ENCODE measurements around the gene VAX1. TPM values are rescaled to one million over a fixed set of nuclear protein-coding genes. Genes with fewer than 3 reads are reported as not detected.

Gene VAX1
- total and polyA plus RNA-seq, 9 of the 15 experiments (the other 6 are each of a cell fraction or from before 2014, with no cell fraction given), result not detected

DNA sequence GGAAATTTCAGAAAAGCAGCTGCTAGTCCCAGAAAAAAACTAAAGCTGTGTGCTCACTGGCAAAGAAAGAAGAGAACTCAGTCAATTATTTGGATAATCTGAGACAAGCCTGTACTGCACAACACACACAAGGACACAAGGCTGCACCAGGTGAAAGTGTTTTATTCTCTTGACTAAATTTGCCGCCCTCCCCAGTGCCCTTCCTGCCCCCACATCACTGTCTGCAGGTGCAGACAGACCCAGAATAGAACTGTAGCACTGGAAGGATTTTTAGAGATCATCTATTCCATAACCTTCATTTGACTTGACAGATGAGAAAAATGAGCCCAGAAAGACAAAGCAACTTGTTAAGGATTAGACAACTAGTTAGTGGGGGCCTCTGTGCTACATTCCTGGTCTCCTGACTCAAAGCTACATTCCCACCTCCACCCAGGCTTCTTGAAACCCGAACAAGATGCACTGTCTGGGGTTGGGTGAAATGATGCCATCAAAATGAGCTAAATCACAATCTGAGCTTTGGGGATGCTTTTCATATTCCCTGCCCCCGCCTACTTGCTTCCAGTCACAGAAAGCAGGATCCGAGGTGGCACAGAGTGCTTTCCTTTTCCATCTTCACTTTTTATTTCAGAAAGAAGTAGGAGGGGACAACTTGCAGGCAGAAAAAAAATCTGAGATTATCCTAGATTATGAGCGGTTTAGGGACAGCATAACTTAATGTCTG lies 5.2 kb upstream of the VAX1 start (continued):
- TF ChIP-seq FOXP1 (CRISPR knock-in tag; IDR thresholded peaks at IDR 0.05), result no peak

- peaks cover 0 to 18% of the 10 kb centered on the region in 2 experiments; a peak in 2 of 5 replicates for H3K4me1 ChIP-seq (replicated peaks in 1 of 2; ENCODE audit: control insufficient read depth in 2 of 2, insufficient read depth in 2 of 2, low read length in 2 of 2)
- in situ Hi-C loops (cut with MboI), result no loop called here
- no peak for DNase-seq (ENCODE audit: extremely low read depth in 1 of 4, low spot score in 3 of 4)
- no peak for FAIRE-seq
- H2AFZ ChIP-seq (ENCODE audit: low read depth, low read length), result no peak overlapping the region
- 40% methylated on average over 1 of the region's 23 CpGs for WGBS (ENCODE audit: insufficient coverage, low coverage, missing lambda C conversion rate)
- CTCF ChIA-PET (ENCODE audit: low intra/inter-chr PET ratio), result no interaction called here
- H3K9me3 ChIP-seq (replicated peaks; ENCODE audit: control insufficient read depth, insufficient read depth, low read depth, low read length), result no peaks in the 10 kb centered on the region
- no peak overlapping the region for H3K4me3 ChIP-seq
- no peak for ATAC-seq
- H3K9ac ChIP-seq (ENCODE audit: insufficient read depth in 1 of 2, low read depth in 2 of 2, low read length in 2 of 2), result no peak overlapping the region
- intact Hi-C loops (cut with micrococcal nuclease), result no loop called here
- H3K79me2 ChIP-seq (ENCODE audit: control insufficient read depth, insufficient read depth, low read length), result no peaks in the 10 kb centered on the region
- no TSS peak for BruUV-seq (replicated peaks)
- H3K4me2 ChIP-seq (ENCODE audit: insufficient read depth, low read length), result no peak overlapping the region
- no peaks in the 10 kb centered on the region for H3K36me3 ChIP-seq (ENCODE audit: control insufficient read depth, insufficient read depth, low read length)
- no peak overlapping the region for H3K27ac ChIP-seq (ENCODE audit: extremely low read depth, low read depth, low read length)
- no peaks in the 10 kb centered on the region for H3K9me1 ChIP-seq (ENCODE audit: control insufficient read depth, insufficient read depth, low read length)
- TF ChIP-seq, protein P1, sequence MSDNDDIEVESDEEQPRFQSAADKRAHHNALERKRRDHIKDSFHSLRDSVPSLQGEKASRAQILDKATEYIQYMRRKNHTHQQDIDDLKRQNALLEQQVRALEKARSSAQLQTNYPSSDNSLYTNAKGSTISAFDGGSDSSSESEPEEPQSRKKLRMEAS (CRISPR knock-in tag; IDR thresholded peaks at IDR 0.05), result no peak
- TF ChIP-seq ZNF449 (CRISPR knock-in tag; IDR thresholded peaks at IDR 0.05), result no peak
- POLR2A ChIA-PET, result interaction anchor here (0.6 kb wide), 1 partner anchor 331 kb away, joined by 3 read pairs; no protein-coding TSS in a partner anchor
- H3K27me3 ChIP-seq (ENCODE audit: control insufficient read depth in 2 of 2, insufficient read depth in 2 of 2, low read length in 2 of 2), result peaks cover 3 to 41% of the 10 kb centered on the region in 2 experiments; a peak in 4 of 5 replicates
- H4K20me1 ChIP-seq (replicated peaks; ENCODE audit: control insufficient read depth, insufficient read depth, low read length), result no peaks in the 10 kb centered on the region
Measured at GRCh38 chr10:117140525-117140902, 2.4 kb upstream of the VAX1 start.

Measured in K562 (cell line).